GM19351 (cell line): ENCODE measurements around the gene FAH.
"Not testable (repeated sequence)": the region's sequence is repeated elsewhere in the genome, so short reads cannot be mapped to it uniquely, and the experiment has no call there.

ENCODE experiments used
- ATAC-seq: cut with Tn5 transposase; IDR thresholded peaks from one replicate; pipeline ENCODE4 v1.9.1; 2021; ENCODE audit warnings: mild to moderate bottlenecking, moderate library complexity; ENCODE audit not compliant: unreplicated experiment

FAH gene

GRCh38 chr15:80152896-80153876 is at the start of gene FAH:
Gene FAH (plus strand): TSS chr15:80152999. CDS start chr15:80153055, 56 bp downstream.
- peak; percentile 65 for ATAC-seq

- no peak for ATAC-seq
These were observed 47.6 kb upstream of the FAH start for GRCh38 chr15:80105193-80105592.

GRCh38 chr15:80105595-80105994 is 47.2 kb upstream of the FAH start:
- ATAC-seq: no peak

- ATAC-seq: no peak
These were observed 46.7 kb upstream of the FAH start for GRCh38 chr15:80106051-80106450.

GRCh38 chr15:80107204-80107603 is 45.6 kb upstream of the FAH start:
- no peak for ATAC-seq

GRCh38 chr15:80107774-80108173 is 45.0 kb upstream of the FAH start:
- ATAC-seq: no peak

GRCh38 chr15:80109388-80109787 is 43.4 kb upstream of the FAH start:
- ATAC-seq: no peak

GRCh38 chr15:80110920-80111319 is 41.9 kb upstream of the FAH start:
- ATAC-seq: no peak

- no peak for ATAC-seq
These were observed 38.7 kb upstream of the FAH start for GRCh38 chr15:80114114-80114513.

GRCh38 chr15:80115021-80115420 is 37.8 kb upstream of the FAH start:
- ATAC-seq: no peak

GRCh38 chr15:80118956-80119355 is 33.8 kb upstream of the FAH start:
- no peak for ATAC-seq

GRCh38 chr15:80120636-80121035 is 32.2 kb upstream of the FAH start:
- ATAC-seq: no peak

- no peak for ATAC-seq
These were observed 31.3 kb upstream of the FAH start for GRCh38 chr15:80121546-80121945.

GRCh38 chr15:80123034-80123433 is 29.8 kb upstream of the FAH start:
- no peak for ATAC-seq

GRCh38 chr15:80127253-80127652 is 25.5 kb upstream of the FAH start:
- ATAC-seq: not testable (repeated sequence)

GRCh38 chr15:80127911-80128310 is 24.9 kb upstream of the FAH start:
- ATAC-seq: no peak

- ATAC-seq: no peak
These were observed 20.4 kb upstream of the FAH start for GRCh38 chr15:80132382-80132781.

GRCh38 chr15:80136854-80137253 is 15.9 kb upstream of the FAH start:
- ATAC-seq: no peak

- ATAC-seq: no peak
These were observed 13.8 kb upstream of the FAH start for GRCh38 chr15:80138961-80139360.

GRCh38 chr15:80140909-80141308 is 11.9 kb upstream of the FAH start:
- ATAC-seq: no peak

- ATAC-seq: no peak
These were observed 10.7 kb upstream of the FAH start for GRCh38 chr15:80141916-80142598.

GRCh38 chr15:80142646-80143045 is 10.2 kb upstream of the FAH start:
- ATAC-seq: no peak
